HG03439 (cell line): ENCODE results near the gene OR10AD1.
A peak's percentile ranks its signal among the peaks of the same experiment; 100 is the strongest.

Source experiments
- ATAC-seq: cut with Tn5 transposase; IDR thresholded peaks from one replicate; pipeline ENCODE4 v1.9.1; 2021; ENCODE audit warnings: mild to moderate bottlenecking, moderate library complexity; ENCODE audit not compliant: unreplicated experiment

OR10AD1 gene

GRCh38 chr12:48192861-48193260 is 10.2 kb downstream of the OR10AD1 start:
- ATAC-seq: no peak

DNA sequence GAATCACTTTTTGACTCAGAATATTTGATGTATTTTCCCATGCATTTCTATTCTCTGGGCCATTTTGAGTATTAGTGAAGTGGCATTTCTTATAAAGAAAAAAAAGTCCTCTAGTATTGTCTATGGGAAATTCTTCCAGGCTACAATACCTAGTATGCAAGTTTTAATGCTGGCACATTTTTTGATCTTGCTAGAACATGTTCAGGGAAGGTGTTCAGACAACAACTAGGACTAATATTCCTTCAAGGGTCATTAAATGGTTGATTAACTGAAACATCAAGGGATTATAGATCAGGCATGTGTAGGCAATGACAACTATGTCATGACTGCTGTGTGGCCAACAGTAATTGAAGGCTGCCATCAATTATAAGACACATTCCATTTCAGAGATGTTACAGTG is 12.0 kb downstream of the OR10AD1 start:
- ATAC-seq: no peak

- peak; percentile 52 for ATAC-seq
Observed at GRCh38 chr12:48189331-48190125, 13.6 kb downstream of the OR10AD1 start.

DNA sequence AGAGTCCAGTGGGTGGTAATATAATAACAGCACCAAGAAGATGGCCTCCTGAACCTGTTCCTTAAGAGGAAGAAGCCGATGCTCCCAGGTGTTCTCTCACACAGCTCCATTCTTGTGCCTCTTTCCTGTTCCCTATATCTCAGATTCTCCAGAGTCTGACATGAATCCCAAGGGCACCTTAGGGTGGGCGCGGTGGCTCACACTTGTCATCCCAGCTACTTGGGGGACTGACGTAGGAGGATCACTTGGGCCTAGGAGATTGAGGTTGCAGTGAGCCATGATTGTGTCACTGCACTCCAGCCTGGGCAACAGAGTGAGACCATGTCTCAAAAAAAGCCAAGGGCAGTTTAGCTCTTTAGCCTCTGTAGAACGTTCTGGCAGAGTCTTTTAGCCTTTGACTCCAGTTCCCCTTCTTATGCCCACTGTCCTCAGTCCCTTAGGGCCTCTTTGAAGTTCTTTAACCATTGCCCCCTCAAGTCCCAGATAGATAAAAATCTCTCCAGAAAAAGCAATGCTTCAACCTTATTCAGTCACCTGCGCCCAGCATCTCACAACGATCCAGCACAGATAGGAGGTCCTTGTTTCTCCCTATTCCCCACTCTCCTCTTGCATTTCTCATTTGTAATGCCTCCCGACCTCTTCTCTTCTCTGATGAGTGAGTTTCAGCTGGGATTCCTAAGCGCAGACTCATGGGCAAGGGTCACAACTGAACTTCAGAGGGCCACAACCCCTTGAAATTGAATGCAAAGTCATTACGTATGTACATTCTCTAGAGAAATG is 15.0 kb downstream of the OR10AD1 start:
- no peak for ATAC-seq

DNA sequence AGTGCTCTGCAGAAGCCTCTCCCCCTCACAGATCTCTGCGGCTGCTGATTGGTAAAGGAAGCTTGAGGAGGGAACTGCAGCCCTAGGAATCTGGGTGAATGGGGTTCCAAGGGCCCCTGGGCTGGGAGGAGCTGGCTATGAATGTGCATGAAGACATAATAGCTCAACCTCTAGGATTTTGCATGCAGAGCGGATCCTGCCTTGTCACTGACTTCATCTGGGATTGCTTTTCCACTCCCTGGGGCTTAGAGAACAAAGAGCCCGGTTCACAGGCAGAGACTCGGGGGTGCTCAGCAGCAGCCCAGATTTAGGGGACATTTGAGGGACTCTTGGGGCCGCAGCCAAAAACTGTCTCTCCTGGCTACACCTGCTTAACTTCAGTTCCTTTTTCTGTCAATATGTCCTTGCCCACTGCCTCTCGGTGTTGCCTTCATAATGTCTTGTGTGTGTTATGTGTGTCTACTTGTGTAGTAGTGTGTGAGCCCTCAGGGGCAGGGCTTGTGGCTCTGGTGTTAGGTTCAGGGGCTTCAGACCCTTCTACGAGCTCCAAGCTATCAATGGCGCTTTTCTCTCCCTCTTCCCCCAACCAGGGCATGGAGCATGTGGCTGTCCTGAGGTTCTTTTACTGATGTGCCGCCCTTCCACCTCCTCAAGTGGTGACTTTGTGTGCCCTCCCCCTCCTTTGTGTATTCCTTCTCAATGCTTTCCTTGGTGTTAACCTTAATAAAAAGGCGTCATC is 17.7 kb downstream of the OR10AD1 start:
- no peak for ATAC-seq

DNA sequence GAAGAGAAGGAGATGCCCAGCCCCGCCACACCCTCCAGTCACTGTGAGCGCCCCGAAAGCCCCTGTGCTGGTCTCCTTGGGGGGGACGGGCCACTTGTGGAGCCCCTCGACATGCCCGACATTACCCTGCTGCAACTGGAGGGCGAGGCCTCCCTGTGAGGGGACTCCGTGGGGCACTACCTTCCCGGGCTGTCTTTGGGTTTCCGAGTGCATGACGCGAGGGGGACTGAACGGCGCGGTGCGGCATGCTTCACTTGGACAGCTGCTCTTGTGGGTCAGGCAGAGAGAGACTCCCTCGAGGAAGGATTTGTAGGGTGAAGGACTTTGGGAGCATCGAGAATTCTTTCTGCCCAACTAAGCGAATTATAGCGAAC is 18.6 kb downstream of the OR10AD1 start:
- no peak for ATAC-seq

DNA sequence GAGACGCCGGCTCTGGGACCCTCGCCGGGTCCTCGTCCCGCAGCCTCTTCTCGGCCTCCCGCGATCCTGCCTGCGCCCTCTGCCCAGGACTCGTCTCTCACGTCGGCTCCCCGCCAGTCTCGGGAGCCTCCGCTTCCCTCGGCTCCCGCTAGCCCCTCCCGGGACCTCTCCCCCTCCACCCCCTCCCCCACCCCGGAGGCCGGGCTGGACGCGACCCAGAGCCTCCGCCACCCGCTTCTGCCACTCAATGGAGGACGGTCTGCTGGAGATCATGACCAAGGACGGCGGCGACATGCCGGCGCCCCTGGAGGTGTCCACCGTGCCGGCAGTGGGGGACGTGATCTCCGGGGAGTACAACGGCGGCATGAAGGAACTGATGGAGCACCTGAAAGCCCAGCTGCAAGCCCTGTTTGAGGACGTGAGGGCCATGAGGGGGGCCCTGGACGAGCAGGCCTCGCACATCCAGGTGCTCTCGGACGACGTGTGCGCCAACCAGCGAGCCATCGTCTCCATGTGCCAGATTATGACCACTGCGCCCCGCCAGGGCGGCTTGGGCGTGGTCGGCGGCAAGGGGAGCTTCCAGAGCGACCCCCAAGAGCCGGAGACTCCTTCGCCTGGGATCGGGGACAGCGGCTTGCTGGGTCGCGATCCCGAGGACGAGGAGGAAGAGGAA is 19.1 kb downstream of the OR10AD1 start:
- ATAC-seq: peak; percentile 6

GRCh38 chr12:48183091-48183875 is 19.8 kb downstream of the OR10AD1 start, which contains the start of gene CCDC184:
Gene CCDC184, plus strand, starts transcription at chr12:48183644. Its CDS starts 479 bp downstream, at chr12:48184123.
- ATAC-seq: peak; percentile 77

GRCh38 chr12:48182631-48183030 is 20.5 kb downstream of the OR10AD1 start:
- ATAC-seq: no peak

- no peak for ATAC-seq
Observed at GRCh38 chr12:48180857-48181495, 22.1 kb downstream of the OR10AD1 start.

DNA sequence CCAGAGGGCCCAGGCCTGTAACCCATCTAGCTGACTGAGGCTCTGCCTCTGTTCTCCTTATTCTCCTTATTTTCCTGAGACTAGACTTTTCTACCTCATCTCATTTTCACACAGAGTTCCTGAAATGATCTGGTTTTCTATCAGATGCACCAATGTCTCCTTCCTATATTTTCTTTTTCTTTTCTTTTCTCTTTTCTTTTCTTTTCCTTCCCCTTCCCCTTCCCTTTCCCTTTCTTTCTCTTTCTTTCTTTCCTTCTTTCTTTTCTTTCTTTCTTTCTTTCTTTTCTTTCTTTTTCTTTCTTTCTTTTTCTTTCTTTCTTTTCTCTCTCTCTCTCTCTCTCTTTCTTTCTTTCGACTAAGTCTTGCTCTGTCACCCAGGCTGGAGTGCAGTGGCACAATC is 22.7 kb downstream of the OR10AD1 start:
- ATAC-seq: no peak

DNA sequence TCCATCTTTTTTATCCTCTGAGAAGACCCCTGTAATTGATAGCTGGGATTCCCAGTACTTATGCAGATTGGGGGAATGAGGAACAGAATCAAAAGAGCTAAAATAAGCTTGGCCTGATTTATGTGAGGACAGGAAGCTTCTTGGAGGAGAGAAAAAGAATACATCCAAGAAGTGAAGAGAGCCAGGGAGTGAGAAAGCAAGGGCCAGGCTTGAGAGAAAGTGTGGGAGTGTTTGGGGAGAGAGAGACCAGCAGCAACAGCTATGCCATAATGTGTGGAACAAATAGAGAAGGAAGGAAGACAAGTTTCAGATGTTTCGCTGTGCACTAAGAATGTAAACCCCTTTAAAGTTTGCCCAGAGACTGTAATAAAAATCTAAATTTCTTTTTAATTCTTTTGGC is 23.6 kb downstream of the OR10AD1 start:
- no peak for ATAC-seq

- no peak for ATAC-seq
Observed at GRCh38 chr12:48177982-48178381, 25.1 kb downstream of the OR10AD1 start.

- no peak for ATAC-seq
Observed at GRCh38 chr12:48176417-48176751, 26.7 kb downstream of the OR10AD1 start.

DNA sequence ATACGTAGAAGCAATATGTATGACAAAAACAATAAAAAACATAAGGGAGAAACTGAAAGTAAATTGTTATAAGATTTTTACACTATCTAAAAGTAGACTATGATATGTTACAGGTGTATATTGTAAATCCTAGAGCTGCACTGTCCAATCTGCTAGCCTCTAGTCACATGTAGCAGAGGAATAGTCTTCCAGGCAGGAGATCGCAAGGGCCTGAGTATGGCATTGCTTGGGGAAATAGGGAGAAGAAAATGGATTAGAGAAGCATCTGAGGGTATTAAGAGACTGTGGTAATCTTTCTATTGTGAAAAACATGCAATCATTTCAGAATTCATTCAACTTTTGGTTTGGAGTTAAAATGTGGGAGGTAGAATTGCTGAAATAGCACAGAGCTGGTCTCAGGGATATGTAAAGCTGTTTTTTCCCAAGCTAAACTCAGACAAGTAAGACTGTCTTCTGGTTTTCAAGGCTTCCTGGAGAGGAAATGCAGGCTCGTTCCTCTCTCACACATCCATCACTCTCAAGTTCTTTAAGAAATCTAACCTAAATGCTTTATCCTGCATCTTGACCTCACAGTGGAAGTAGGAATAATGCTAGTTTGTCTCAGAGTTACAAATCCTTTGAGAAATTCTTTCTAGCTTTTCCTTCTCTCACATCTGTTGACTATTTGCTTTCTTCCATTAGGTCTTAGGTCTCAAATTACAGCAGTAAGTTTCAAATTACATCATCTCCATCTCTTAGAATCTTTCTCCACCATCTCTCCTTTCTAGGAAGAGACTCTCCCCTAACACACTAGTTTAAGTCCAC is 27.3 kb downstream of the OR10AD1 start:
- ATAC-seq: no peak

- ATAC-seq: no peak
Observed at GRCh38 chr12:48169011-48169410, 34.1 kb downstream of the OR10AD1 start.

DNA sequence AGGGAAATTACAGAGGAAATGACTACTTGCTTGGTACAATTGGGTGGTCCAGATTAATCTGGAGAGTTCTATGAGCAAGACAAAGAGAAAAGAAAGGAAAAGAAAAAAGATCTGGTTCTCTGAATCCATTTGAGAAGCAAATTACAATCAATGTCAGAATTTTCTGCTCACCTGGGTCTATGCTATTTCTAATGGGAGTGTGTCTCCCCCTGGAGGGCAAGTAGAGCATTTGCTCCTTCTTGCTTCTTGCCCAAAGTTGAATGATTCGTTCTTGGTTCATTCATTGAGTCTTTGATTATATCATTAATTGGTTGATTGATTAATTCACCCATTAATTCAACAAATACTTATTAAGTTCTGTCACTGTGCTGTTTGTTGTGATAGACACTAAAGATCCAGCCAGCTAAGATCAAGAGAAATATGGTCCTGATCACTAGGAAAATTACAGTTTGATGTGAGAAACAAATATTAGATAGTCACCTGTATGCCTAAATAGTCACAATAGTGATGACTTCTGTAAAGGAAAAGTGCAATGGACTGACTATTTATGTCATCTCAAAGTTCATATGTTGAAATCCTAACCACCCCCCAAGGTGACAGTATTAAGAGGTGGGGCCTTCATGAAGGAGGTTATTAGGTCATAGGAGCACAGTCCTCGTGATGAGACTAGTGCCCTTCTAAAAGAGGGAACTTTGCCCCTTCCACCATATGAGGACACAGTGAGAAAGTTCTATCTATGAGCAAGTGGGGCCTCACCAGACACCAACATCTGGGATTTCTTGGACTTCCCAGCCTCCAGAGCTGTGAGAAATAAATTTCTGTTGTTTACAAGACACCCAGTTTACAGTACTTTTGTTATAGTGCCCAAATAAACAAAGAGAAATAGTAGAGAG is 37.8 kb downstream of the OR10AD1 start:
- ATAC-seq: no peak

GRCh38 chr12:48164451-48164850 is 38.6 kb downstream of the OR10AD1 start:
- no peak for ATAC-seq
